ENCODE results near the gene ATRN. TPM values are rescaled to one million over a fixed set of nuclear protein-coding genes. Genes with fewer than 3 reads are reported as not detected.
"Not testable (repeated sequence)": the region's sequence is repeated elsewhere in the genome, so short reads cannot be mapped to it uniquely, and the experiment has no call there.

The ATRN gene
- polyA plus RNA-seq, 1 donor from 2014 or later: 27.5 TPM

DNA sequence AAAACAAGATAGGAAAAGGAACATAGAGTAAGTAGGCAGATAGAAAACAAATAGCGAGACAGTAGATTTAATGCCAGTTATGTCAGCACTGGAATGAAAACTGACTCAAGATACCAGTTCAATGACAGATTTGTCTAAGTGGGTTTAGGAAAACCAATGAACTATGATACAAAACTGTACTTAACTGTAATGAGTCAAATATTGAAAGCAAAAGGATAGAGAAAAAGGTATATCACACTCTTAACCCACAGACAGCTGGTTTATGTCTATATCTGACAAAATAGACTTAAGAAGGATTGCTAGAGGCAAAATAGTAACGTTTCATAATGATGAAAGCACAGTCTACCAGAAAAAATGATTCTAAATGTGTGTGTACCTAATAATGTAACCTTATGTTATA is 38.2 kb downstream of the ATRN start:
- no peaks in the 10 kb centered on the region for H3K36me3 ChIP-seq (ENCODE audit: insufficient read depth, low read length)
- no peaks in the 10 kb centered on the region for H3K9me2 ChIP-seq (ENCODE audit: insufficient read depth, low read length)
- TF ChIP-seq, protein P1, sequence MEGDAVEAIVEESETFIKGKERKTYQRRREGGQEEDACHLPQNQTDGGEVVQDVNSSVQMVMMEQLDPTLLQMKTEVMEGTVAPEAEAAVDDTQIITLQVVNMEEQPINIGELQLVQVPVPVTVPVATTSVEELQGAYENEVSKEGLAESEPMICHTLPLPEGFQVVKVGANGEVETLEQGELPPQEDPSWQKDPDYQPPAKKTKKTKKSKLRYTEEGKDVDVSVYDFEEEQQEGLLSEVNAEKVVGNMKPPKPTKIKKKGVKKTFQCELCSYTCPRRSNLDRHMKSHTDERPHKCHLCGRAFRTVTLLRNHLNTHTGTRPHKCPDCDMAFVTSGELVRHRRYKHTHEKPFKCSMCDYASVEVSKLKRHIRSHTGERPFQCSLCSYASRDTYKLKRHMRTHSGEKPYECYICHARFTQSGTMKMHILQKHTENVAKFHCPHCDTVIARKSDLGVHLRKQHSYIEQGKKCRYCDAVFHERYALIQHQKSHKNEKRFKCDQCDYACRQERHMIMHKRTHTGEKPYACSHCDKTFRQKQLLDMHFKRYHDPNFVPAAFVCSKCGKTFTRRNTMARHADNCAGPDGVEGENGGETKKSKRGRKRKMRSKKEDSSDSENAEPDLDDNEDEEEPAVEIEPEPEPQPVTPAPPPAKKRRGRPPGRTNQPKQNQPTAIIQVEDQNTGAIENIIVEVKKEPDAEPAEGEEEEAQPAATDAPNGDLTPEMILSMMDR (IDR thresholded peaks at IDR 0.05; ENCODE audit: poor library complexity, severe bottlenecking): no peak
- no peak for TF ChIP-seq POLR2AphosphoS5 (IDR thresholded peaks at IDR 0.05)
- TF ChIP-seq MXI1 (conservative IDR thresholded peaks at IDR 0.05; ENCODE audit: poor library complexity, severe bottlenecking): no peak
- TF ChIP-seq, protein P2, sequence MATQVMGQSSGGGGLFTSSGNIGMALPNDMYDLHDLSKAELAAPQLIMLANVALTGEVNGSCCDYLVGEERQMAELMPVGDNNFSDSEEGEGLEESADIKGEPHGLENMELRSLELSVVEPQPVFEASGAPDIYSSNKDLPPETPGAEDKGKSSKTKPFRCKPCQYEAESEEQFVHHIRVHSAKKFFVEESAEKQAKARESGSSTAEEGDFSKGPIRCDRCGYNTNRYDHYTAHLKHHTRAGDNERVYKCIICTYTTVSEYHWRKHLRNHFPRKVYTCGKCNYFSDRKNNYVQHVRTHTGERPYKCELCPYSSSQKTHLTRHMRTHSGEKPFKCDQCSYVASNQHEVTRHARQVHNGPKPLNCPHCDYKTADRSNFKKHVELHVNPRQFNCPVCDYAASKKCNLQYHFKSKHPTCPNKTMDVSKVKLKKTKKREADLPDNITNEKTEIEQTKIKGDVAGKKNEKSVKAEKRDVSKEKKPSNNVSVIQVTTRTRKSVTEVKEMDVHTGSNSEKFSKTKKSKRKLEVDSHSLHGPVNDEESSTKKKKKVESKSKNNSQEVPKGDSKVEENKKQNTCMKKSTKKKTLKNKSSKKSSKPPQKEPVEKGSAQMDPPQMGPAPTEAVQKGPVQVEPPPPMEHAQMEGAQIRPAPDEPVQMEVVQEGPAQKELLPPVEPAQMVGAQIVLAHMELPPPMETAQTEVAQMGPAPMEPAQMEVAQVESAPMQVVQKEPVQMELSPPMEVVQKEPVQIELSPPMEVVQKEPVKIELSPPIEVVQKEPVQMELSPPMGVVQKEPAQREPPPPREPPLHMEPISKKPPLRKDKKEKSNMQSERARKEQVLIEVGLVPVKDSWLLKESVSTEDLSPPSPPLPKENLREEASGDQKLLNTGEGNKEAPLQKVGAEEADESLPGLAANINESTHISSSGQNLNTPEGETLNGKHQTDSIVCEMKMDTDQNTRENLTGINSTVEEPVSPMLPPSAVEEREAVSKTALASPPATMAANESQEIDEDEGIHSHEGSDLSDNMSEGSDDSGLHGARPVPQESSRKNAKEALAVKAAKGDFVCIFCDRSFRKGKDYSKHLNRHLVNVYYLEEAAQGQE (IDR thresholded peaks at IDR 0.05; ENCODE audit: borderline replicate concordance): no peak
- TF ChIP-seq RAD21 (conservative IDR thresholded peaks at IDR 0.05): no peak
- TF ChIP-seq TAF1 (IDR thresholded peaks at IDR 0.05; ENCODE audit: low read depth): no peak
- no peak for TF ChIP-seq EZH2 (IDR thresholded peaks at IDR 0.05; ENCODE audit: borderline replicate concordance, insufficient read depth, low read length, poor library complexity, severe bottlenecking)
- no peak for TF ChIP-seq EP300 (conservative IDR thresholded peaks at IDR 0.05; ENCODE audit: poor library complexity, severe bottlenecking)
- TF ChIP-seq SMC3 (conservative IDR thresholded peaks at IDR 0.05; ENCODE audit: poor library complexity): no peak
- no peaks in the 10 kb centered on the region for H3K27me3 ChIP-seq (ENCODE audit: insufficient read depth, low read depth, low read length)
- H3K4me3 ChIP-seq (ENCODE audit: low read length): no peak overlapping the region
- H2AFZ ChIP-seq (ENCODE audit: low read depth, low read length): no peak overlapping the region
- H4K20me1 ChIP-seq (ENCODE audit: insufficient read depth): no peaks in the 10 kb centered on the region
- no peak overlapping the region for H3K4me2 ChIP-seq (ENCODE audit: low read length)
- H3F3A ChIP-seq (ENCODE audit: insufficient read depth, low read length, poor library complexity, severe bottlenecking): no peaks in the 10 kb centered on the region
- no peaks in the 10 kb centered on the region for H3K9me3 ChIP-seq (ENCODE audit: low read length)
- no peaks in the 10 kb centered on the region for H3K79me2 ChIP-seq (replicated peaks; ENCODE audit: insufficient read depth, low read length)
- H3K27ac ChIP-seq (ENCODE audit: low read length): no peak overlapping the region
- no peak overlapping the region for H3K9ac ChIP-seq (ENCODE audit: low read length)

DNA sequence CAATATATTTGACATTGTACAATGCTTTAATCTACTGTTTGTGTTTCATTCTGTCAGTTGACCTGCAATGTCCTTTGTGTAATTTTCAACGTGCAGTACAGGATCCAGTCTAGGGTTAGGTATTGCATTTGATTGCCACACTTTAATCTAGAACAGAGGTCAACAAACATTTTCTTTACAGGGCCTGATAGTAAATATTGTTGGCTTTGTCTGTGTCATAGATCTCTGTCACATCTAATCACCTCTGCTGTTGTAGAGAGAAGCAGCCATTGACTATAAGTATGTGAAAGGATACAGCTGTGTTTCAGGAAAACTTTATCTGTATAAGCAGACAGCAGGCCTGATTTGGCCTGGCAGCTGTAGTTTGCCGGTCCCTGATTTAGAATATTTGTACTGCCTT is 39.3 kb downstream of the ATRN start:
- no peak overlapping the region for H2AFZ ChIP-seq (ENCODE audit: low read depth, low read length)
- H3K27me3 ChIP-seq (ENCODE audit: insufficient read depth, low read depth, low read length): no peaks in the 10 kb centered on the region
- no peaks in the 10 kb centered on the region for H3K9me2 ChIP-seq (ENCODE audit: insufficient read depth, low read length)
- no peak overlapping the region for H3K4me2 ChIP-seq (ENCODE audit: low read length)
- H3K27ac ChIP-seq (ENCODE audit: low read length): no peak overlapping the region
- no peaks in the 10 kb centered on the region for H4K20me1 ChIP-seq (ENCODE audit: insufficient read depth)
- no peaks in the 10 kb centered on the region for H3K36me3 ChIP-seq (ENCODE audit: insufficient read depth, low read length)
- TF ChIP-seq, protein P1 (IDR thresholded peaks at IDR 0.05; ENCODE audit: poor library complexity, severe bottlenecking): no peak
- TF ChIP-seq SMC3 (conservative IDR thresholded peaks at IDR 0.05; ENCODE audit: poor library complexity) (no peak), EP300 (conservative IDR thresholded peaks at IDR 0.05; ENCODE audit: poor library complexity, severe bottlenecking) (no peak), RAD21 (conservative IDR thresholded peaks at IDR 0.05) (no peak), POLR2AphosphoS5 (IDR thresholded peaks at IDR 0.05) (no peak), TAF1 (IDR thresholded peaks at IDR 0.05; ENCODE audit: low read depth) (no peak), EZH2 (IDR thresholded peaks at IDR 0.05; ENCODE audit: borderline replicate concordance, insufficient read depth, low read length, poor library complexity, severe bottlenecking) (no peak), MXI1 (conservative IDR thresholded peaks at IDR 0.05; ENCODE audit: poor library complexity, severe bottlenecking) (no peak)
- TF ChIP-seq, protein P2 (IDR thresholded peaks at IDR 0.05; ENCODE audit: borderline replicate concordance): no peak
- H3K4me3 ChIP-seq (ENCODE audit: low read length): no peak overlapping the region
- H3K9ac ChIP-seq (ENCODE audit: low read length): no peak overlapping the region
- no peaks in the 10 kb centered on the region for H3K9me3 ChIP-seq (ENCODE audit: low read length)
- H3K79me2 ChIP-seq (replicated peaks; ENCODE audit: insufficient read depth, low read length): no peaks in the 10 kb centered on the region
- H3F3A ChIP-seq (ENCODE audit: insufficient read depth, low read length, poor library complexity, severe bottlenecking): no peaks in the 10 kb centered on the region

DNA sequence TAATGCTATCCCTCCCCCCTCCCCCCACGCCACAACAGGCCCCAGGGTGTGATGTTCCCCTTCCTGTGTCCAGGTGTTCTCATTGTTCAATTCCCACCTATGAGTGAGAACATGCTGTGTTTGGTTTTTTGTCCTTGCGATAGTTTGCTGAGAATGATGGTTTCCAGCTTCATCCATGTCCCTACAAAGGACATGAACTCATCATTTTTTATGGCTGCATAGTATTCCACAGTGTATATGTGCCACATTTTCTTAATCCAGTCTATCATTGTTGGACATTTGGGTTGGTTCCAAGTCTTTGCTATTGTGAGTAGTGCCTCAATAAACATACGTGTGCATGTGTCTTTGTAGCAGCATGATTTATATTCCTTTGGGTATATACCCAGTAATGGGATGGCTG is 41.4 kb downstream of the ATRN start:
- not testable (repeated sequence) for H3K79me2 ChIP-seq (replicated peaks; ENCODE audit: insufficient read depth, low read length); H4K20me1 ChIP-seq (ENCODE audit: insufficient read depth); H3K27me3 ChIP-seq (ENCODE audit: insufficient read depth, low read depth, low read length); H3K27ac ChIP-seq (ENCODE audit: low read length); H3K9ac ChIP-seq (ENCODE audit: low read length); H3K9me3 ChIP-seq (ENCODE audit: low read length); H3K4me2 ChIP-seq (ENCODE audit: low read length); H3K36me3 ChIP-seq (ENCODE audit: insufficient read depth, low read length); H3K9me2 ChIP-seq (ENCODE audit: insufficient read depth, low read length); H3F3A ChIP-seq (ENCODE audit: insufficient read depth, low read length, poor library complexity, severe bottlenecking); H3K4me3 ChIP-seq (ENCODE audit: low read length); H2AFZ ChIP-seq (ENCODE audit: low read depth, low read length)
